DOHH2 (cell line): ENCODE data around the gene SHISA4.

Source experiments
- H3F3A ChIP-seq: fragments of 200-600 bp; sonication (generic), shearing (Covaris generic); 2 replicates; pipeline ENCODE4 v1.6.0; 2016; ENCODE audit warnings: antibody characterized with exemption, mild to moderate bottlenecking; ENCODE audit not compliant: control insufficient read depth, insufficient read depth
- H3K27ac ChIP-seq: fragments of 200-600 bp; sonication (generic); 2 replicates; pipeline ENCODE4 v1.5.1; 2014; ENCODE audit warnings: low read depth, mild to moderate bottlenecking, low read length, moderate library complexity
- H3K27me3 ChIP-seq: fragments of 200-600 bp; sonication (generic); 2 replicates; pipeline ENCODE4 v1.6.1; 2014; ENCODE audit warnings: mild to moderate bottlenecking, low read length, mixed read lengths; ENCODE audit not compliant: control insufficient read depth
- H3K36me3 ChIP-seq: fragments of 200-600 bp; sonication (generic); 2 replicates; pipeline ENCODE4 v1.6.1; 2014; ENCODE audit warnings: mild to moderate bottlenecking, low read length, moderate library complexity, mixed read lengths; ENCODE audit not compliant: control insufficient read depth
- H3K4me1 ChIP-seq: fragments of 200-600 bp; sonication (generic); 2 replicates; pipeline ENCODE4 v1.6.1; 2014; ENCODE audit warnings: mild to moderate bottlenecking, low read length, mixed read lengths; ENCODE audit not compliant: control insufficient read depth
- H3K4me2 ChIP-seq: fragments of 200-600 bp; sonication (generic); 2 replicates; pipeline ENCODE4 v1.6.0; 2014; ENCODE audit warnings: mild to moderate bottlenecking, low read length, moderate library complexity
- H3K4me3 ChIP-seq: fragments of 200-600 bp; sonication (generic); 2 replicates; pipeline ENCODE4 v1.5.1; 2014; ENCODE audit warnings: mild to moderate bottlenecking, low read length, mixed read lengths
- H3K79me2 ChIP-seq: fragments of 200-600 bp; sonication (generic); 2 replicates; pipeline ENCODE4 v1.6.1; 2014; ENCODE audit warnings: mild to moderate bottlenecking, low read length, mixed read lengths; ENCODE audit not compliant: control insufficient read depth
- H3K9me2 ChIP-seq: fragments of 200-600 bp; sonication (generic); replicated peaks from 2 replicates; pipeline ENCODE4 v1.6.1; 2014; ENCODE audit warnings: mild to moderate bottlenecking, low read length, mixed read lengths; ENCODE audit not compliant: control insufficient read depth
- H3K9me3 ChIP-seq: fragments of 200-600 bp; sonication (generic); 2 replicates; pipeline ENCODE4 v1.6.1; 2014; ENCODE audit warnings: antibody characterized with exemption, low read length, mixed read lengths; ENCODE audit not compliant: control insufficient read depth, insufficient read depth
- H4K20me1 ChIP-seq: fragments of 200-600 bp; sonication (generic); 2 replicates; pipeline ENCODE4 v1.6.0; 2014; ENCODE audit warnings: low read depth, mild to moderate bottlenecking, antibody characterized with exemption, low read length, moderate library complexity; ENCODE audit not compliant: control insufficient read depth, insufficient read depth
- CTCF ChIP-seq: fragments of 200-600 bp; sonication (generic); IDR thresholded peaks from one replicate; pipeline ENCODE4 v1.5.1; 2014; ENCODE audit warnings: antibody characterized with exemption, mild to moderate bottlenecking, low read depth, low read length; ENCODE audit not compliant: poor library complexity, severe bottlenecking
- EZH2phosphoT487 ChIP-seq: fragments of 200-600 bp; sonication (generic); IDR thresholded peaks from 2 replicates; pipeline ENCODE4 v1.6.1; 2017; ENCODE audit warnings: borderline replicate concordance, mild to moderate bottlenecking, antibody characterized with exemption, low read length, moderate library complexity, mixed read lengths

The SHISA4 gene

DNA sequence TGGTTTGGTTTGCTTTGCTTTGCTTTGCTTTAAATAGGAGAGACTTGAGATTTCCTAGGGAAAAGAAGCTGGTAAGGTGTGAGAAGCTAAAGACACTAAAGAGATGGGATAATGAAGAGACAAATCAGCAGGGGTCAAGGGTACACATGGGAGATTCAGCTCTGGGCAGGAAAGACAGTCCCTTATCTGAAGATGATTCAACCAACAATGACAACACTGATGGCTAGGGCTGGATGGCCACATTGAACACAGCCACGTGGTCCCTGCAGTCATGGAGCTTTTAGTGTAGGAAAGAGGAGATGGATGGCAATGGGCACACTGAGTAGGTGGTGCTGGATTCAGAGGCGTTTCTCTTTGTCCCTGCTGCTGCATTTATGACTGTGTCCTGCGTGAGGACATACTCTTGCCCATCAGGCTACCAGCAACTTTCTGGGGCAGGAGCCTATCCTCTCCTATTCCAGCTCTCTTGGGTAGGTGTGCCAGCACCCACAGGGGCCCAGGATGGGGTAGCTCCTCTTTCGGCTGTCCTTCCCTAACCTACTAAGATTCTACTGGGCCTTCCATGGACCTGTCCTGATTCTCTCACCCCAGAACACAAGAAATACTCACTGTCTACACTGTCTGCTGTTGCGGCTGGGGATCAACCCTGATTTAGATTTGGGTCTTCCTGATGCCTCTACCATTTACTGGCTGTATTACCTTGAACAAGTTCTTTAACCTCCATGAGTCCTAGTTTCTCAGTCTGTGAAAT, 1.4 kb upstream of the SHISA4 start:
- Histone ChIP-seq H3F3A (peaks cover 6% of the 10 kb centered on the region; the same call in 1 of the 2 replicates), H4K20me1 (no peaks in the 10 kb centered on the region; the same call in 1 of the 2 replicates), H3K4me2 (no peak overlapping the region), H3K9me3 (no peaks in the 10 kb centered on the region), H3K9me2 (no peaks in the 10 kb centered on the region), H3K27ac (no peak overlapping the region), H3K27me3 (peaks cover 58% of the 10 kb centered on the region), H3K36me3 (no peaks in the 10 kb centered on the region), H3K4me1 (peaks cover 5% of the 10 kb centered on the region; the same call in 1 of the 2 replicates), H3K79me2 (no peaks in the 10 kb centered on the region), H3K4me3 (no peak overlapping the region)
- TF ChIP-seq EZH2phosphoT487: no peak

- Histone ChIP-seq H3K4me1 (no peaks in the 10 kb centered on the region), H3K36me3 (no peaks in the 10 kb centered on the region), H3K9me2 (no peaks in the 10 kb centered on the region), H3F3A (no peaks in the 10 kb centered on the region), H3K9me3 (no peaks in the 10 kb centered on the region), H4K20me1 (no peaks in the 10 kb centered on the region), H3K27ac (no peak overlapping the region), H3K27me3 (peaks cover 53% of the 10 kb centered on the region), H3K79me2 (no peaks in the 10 kb centered on the region), H3K4me3 (no peak overlapping the region), H3K4me2 (no peak overlapping the region)
- TF ChIP-seq EZH2phosphoT487: no peak
- no peak for TF ChIP-seq CTCF
Measured at GRCh38 chr1:201889090-201889968, 631 bp downstream of the SHISA4 start.

DNA sequence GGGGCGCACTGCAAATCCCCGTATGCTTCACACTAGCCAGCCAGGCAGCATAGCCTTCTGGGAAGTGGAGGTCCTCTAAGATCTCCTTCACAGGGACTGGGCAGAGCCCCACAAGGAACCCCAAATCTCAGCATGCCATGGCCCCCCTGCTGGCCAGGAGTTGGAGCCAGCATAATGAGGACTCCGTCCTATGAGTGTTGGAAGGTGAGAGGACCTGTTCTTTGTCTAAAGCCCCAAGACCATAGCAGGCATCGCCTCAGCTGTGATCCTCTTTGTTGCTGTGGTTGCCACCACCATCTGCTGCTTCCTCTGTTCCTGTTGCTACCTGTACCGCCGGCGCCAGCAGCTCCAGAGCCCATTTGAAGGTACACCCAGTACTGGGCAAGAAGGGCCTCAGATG, 1.5 kb downstream of the SHISA4 start:
- no peak overlapping the region for H3K4me3 ChIP-seq
- H3K27me3 ChIP-seq: peaks cover 49% of the 10 kb centered on the region
- no peaks in the 10 kb centered on the region for H4K20me1 ChIP-seq
- H3K27ac ChIP-seq: no peak overlapping the region
- H3K9me3 ChIP-seq: no peaks in the 10 kb centered on the region
- H3K36me3 ChIP-seq: no peaks in the 10 kb centered on the region
- H3K4me2 ChIP-seq: no peak overlapping the region
- TF ChIP-seq CTCF: no peak
- TF ChIP-seq EZH2phosphoT487: no peak
- H3K9me2 ChIP-seq: no peaks in the 10 kb centered on the region
- H3F3A ChIP-seq: no peaks in the 10 kb centered on the region
- H3K79me2 ChIP-seq: no peaks in the 10 kb centered on the region
- H3K4me1 ChIP-seq: no peaks in the 10 kb centered on the region
